ENCODE results near the gene CETN1.

DNA sequence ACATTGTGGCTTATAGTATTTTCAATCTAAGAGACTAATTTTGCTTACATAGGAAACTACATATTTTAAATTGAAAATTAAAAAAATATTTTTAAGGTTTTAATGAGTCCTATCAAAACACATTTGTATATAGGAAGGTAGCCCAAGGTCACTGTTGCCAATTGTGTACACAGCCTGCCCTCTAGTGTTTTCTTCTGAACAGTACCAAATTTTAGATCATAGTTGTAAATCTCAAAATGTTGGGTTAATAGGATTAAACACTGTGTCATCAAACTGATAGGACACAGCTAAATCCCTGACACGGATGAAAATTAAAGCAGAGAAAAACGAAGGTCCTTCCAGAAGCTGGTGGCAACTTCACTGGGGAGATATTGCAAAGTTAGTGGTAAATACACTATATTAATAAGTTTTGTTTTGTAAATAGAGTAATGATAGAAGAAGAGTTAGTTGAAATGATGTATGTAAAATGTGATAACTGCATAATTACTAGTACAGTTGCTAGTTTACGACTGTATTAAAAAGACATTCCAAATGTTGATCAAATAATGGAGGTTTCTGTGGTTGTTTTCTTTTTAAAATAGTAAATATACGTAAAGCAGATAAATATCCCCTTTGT lies 36.3 kb downstream of the CETN1 start:
- TF ChIP-seq, protein P1, sequence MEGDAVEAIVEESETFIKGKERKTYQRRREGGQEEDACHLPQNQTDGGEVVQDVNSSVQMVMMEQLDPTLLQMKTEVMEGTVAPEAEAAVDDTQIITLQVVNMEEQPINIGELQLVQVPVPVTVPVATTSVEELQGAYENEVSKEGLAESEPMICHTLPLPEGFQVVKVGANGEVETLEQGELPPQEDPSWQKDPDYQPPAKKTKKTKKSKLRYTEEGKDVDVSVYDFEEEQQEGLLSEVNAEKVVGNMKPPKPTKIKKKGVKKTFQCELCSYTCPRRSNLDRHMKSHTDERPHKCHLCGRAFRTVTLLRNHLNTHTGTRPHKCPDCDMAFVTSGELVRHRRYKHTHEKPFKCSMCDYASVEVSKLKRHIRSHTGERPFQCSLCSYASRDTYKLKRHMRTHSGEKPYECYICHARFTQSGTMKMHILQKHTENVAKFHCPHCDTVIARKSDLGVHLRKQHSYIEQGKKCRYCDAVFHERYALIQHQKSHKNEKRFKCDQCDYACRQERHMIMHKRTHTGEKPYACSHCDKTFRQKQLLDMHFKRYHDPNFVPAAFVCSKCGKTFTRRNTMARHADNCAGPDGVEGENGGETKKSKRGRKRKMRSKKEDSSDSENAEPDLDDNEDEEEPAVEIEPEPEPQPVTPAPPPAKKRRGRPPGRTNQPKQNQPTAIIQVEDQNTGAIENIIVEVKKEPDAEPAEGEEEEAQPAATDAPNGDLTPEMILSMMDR (IDR thresholded peaks at IDR 0.05), result peak in 4 of 6 experiments; percentile 43 to 71 (median 68)
- TF ChIP-seq POLR2A (IDR thresholded peaks at IDR 0.05), result no peak
